Measurements from ENCODE around the gene DPF1.

The DPF1 gene

DNA sequence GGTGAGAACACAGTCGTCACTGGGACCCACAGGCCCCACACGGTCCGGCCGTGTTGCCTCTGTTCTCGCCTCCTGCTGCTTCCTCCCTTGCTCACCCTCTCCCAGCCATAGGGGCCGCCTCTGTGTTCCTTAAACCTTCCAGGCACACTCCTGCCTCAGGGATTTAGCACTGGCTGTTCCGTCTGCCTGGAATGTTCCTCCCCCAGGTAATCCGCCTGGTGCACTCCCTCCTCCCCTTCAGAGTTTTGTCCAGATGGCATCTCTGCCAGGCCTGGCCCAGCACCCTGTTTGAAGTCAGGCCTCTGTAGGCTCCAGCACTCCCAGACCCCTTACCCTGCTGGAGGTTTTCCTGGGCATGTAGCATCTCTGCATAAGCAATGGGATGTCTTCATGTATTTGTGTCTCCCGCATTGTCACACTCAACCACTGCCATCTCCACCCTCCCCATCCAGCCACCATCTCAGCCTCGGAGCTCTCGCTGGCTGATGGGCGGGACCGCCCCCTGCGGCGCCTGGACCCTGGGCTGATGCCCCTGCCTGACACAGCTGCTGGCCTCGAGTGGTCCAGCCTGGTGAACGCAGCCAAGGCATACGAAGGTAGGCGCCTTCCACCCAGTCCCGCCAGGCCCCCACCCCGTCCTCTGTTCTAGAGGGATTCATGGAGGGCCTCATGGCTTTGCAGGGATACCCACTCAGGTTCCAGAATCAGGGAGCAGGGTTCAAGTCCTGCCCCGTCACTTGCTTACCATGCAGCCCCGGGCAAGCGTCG is 25.9 kb downstream of the DPF1 start:
- DNase-seq (ENCODE audit: low spot score), result no peak

GRCh38 chr19:38196948-38197656 is 26.9 kb downstream of the DPF1 start:
- DNase-seq (ENCODE audit: low spot score), result no peak

GRCh38 chr19:38196245-38196837 is 27.7 kb downstream of the DPF1 start:
- no peak for DNase-seq (ENCODE audit: low spot score)

DNA sequence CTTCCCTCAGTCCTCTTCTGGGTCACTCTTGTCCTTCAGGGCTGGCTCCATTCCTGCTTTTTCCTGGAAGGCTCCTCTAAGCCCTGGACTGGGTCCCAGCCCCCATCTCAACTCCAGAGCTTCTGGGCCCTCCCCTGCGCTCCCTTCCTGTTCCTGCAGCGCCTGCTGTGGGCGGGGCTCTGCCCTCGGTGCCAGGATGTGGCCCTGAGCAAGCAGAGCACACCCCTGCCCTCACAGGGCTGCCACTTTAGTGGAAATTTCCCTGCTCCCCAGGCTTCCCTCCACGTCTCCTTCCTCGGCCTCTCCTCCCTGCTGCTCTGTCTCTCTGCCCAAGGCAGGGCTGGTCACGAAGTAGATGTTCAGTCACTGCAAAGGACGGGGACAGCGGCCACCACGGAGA is 28.8 kb downstream of the DPF1 start:
- no peak for DNase-seq (ENCODE audit: low spot score)

GRCh38 chr19:38194061-38194701 is 29.8 kb downstream of the DPF1 start:
- peak; percentile 16 for DNase-seq (ENCODE audit: low spot score)

DNA sequence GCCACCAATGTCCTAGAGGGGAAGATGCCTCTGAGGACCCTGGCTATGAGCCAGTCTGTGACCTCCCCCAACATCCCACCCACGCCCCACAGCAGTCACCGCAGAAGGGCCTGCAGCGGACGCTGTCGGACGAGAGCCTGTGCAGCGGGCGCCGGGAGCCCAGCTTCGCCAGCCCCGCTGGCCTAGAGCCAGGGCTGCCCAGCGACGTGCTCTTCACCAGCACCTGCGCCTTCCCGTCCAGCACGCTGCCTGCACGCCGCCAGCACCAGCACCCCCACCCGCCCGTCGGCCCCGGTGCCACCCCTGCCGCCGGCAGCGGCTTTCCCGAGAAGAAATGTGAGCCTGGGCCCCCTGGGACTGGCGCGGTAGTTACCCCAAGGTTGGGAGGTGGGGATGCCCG is 30.6 kb downstream of the DPF1 start:
- DNase-seq (ENCODE audit: low spot score), result no peak

- DNase-seq (ENCODE audit: low spot score), result no peak
Observed at GRCh38 chr19:38191747-38192146, 32.3 kb downstream of the DPF1 start.

DNA sequence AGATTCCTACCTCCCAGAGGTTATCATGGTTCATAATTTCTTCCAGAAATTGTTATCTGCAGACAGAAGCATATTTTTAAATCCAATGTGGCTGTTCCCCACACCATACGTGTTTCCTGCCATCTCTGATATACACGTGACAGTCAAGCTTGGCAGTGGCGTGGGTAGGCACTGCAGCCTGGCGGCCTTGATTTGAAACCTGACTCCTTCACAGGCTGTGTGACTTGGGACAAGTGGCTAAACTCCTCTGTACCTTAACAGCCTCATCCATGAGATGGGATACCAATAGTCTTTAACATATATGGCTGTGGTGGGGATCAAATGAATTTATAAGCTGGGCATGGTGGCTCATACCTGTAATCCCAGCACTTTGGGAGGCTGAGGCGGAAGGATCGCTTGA is 33.2 kb downstream of the DPF1 start:
- no peak for DNase-seq (ENCODE audit: low spot score)

DNA sequence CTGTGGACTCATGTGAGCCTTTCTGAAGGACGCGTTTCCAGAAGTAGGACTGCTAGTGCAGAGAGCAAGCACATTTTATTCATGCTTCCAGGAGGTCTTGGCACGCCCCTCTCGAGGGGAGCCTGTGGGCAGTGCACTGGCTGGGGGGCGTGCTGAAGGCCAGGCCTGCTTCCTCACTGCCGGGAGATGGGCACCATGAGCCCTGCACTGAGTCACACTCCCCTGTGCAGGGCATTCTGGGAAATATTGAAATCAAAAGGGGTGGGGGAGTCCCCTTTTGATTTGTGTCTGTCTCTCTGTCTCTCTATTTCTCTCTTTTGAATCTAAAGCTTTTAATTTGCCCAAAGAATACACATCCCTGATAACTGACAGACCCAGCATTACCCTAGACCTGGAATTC is 34.0 kb downstream of the DPF1 start:
- DNase-seq (ENCODE audit: low spot score), result peak; percentile 22

GRCh38 chr19:38185562-38185961 is 38.5 kb downstream of the DPF1 start:
- no peak for DNase-seq (ENCODE audit: low spot score)

DNA sequence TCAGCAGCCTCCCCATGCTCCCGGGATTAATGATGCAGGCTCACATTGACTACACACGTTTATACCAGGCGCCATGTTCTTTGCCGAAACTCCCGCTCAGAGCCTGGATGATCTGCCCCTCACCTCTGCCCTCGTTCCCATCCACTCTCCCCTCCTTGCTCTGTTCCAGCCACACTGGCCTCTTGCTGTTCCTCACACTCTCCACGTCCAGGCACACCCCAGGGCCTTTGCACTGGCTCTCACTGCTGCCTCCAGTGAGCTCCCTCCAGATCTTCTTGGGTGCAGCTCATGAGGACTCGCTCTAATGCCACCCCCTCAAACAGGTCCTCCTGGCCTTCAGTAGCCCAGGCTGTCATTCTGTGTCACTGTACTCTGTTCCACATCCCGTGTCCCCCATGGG is 39.2 kb downstream of the DPF1 start:
- DNase-seq (ENCODE audit: low spot score), result no peak

DNA sequence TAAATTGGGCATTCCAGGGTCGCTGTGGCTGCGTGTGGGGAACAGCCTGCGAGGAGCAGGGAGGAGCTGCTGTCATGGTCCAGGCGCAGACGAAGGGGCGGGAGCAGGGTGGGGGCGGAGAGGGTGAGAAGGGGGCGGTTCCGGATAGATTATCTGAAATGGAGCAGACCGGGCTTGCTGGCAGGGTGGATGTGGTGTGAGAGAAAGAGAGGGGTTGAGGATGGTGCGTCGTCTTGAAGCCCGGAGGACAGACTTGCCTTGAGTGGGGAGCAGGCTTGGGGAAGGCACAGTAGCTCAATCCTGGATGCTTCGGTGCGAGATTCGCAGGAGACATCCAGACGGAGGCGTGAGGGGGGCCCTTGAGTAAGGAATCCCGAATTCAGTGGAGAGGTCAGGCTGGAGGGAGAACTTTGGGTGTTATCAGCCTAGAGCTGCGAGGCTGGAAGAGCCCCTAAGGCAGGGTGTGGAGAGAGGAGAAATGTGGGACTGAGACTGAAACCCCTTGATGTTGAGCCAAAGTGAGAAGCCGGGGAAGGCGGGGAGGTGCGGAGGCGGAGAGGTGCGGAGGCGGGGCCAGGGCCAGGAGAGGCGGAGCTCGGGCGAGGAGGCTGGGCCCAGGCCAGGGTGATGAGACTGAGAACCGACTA is 40.6 kb downstream of the DPF1 start:
- DNase-seq (ENCODE audit: low spot score), result no peak

DNA sequence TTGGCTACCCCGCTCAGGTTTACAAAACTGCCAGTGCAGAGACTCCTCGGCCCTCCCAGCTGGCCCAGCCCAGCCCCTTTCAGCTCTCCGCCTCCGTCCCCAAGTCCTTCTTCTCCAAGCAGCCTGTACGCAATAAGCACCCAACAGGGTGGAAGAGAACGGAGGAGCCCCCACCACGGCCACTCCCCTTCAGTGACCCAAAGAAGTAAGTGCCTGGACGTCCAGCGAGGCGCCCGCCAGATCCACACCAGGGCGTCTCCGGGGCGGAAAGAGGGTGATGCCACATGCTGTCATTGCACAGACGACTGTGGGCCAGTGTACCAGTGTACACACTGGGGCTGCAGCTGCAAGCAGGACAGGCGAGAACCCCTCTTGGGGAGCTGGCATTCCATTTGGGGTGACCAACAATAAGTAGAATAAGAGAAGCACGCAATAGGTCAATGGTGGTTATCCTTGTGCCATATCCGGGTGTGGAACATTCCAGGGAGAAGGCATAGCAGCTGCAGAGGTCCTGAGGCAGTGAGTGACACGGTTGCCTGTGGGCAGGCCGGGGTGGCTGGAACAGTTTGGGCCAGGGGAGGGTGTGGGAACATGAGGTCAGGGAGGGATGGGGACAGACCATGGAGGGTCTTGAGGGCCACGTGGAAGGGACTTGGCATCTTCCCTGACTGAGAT is 41.3 kb downstream of the DPF1 start:
- DNase-seq (ENCODE audit: low spot score), result no peak

- no peak for DNase-seq (ENCODE audit: low spot score)
Observed at GRCh38 chr19:38180071-38180470, 44.0 kb downstream of the DPF1 start.

DNA sequence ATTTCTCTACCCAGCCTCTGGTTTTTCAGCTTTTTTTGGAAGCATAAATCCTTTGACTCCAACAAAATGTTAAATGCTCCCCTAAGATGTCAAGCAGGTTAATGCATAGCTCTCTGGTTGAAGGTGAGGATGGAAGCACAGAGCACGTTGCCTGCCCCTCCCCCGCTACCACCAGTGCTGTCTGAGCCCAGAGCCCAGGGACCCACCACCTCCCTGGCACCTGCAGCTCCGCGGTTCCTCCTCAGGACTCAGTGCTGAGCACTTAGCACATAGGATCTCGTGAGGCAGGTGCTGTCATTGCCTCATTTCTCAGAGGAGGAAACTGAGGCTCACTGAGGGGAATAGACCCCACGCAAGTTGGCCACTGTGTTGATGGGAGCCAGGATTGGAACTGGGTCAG is 48.6 kb downstream of the DPF1 start:
- no peak for DNase-seq (ENCODE audit: low spot score)

DNA sequence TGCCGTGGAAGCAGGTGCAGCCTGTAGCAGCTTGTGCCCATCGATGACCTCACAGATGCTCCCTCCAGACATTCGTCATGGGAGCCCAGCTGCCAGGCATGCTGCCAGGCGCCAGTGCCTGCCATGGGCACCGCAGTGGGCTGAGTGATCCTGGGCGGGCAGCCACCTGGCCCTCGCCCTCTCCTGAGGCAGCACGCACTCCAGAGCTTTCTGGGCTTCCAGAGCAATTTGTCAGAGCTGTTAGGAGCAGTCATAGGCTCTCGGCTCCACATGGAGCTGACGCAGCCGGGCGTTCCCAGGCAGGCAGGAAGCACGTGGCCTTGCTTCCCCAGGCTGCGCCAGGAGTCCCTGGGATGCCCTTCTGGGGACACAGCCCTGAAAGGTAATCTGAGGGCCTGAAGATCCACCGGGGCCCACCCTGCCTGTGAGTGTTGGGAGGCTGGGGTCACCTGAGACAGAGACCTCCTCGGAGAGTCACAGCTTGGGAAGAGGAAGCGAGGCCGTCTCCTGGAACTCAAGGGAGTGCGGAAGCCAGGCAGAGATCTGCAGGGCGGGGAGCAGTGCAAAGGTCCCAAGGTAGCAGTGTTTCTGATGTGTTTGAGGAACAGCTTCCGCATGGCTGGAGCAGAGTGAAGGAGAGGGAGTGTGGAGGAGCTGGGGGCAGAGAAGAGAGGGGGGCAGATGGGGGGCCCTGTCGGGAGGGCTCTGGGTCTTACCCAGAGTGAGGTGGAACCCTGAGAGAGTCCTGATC is 50.6 kb downstream of the DPF1 start:
- DNase-seq (ENCODE audit: low spot score), result peak; percentile 49

DNA sequence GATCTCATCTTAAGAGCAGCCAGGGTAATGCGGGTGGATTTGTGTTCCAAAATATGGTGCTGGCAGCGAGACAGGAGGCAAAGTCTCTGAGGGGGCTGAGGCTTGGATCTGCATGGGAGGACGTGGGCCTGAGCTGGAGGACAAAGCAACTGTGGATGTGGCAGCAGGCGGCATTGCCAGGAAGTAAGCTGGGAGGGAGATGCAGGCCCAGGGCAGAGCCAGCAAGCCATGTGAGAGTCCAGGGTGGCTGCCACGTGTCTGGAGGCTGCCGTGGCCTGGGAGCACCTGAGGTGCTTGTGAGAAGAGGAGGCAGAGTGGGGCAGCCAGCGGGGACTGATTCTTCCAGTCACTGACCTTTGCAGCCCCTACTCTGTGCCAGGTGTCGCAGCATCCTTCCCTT is 52.0 kb downstream of the DPF1 start:
- no peak for DNase-seq (ENCODE audit: low spot score)

DNA sequence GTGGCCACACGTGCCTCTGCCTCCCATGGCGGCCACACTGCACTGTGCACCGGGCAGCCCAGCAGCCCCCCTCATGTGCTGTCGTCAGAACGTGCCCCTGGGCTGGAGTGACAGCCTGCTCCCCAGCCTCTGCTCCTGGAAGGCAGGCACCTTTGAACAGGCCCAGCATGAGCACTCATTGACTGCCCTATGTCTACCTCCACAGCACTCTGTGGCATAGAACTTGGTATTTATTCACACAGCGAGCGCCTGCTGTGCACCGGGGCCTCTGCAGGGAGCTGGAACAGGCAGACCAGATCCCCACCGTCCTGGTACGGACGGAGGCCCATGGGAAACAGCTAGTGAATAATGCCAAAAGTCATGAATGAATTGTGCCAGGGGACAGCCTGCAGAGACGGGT is 53.7 kb downstream of the DPF1 start:
- no peak for DNase-seq (ENCODE audit: low spot score)

DNA sequence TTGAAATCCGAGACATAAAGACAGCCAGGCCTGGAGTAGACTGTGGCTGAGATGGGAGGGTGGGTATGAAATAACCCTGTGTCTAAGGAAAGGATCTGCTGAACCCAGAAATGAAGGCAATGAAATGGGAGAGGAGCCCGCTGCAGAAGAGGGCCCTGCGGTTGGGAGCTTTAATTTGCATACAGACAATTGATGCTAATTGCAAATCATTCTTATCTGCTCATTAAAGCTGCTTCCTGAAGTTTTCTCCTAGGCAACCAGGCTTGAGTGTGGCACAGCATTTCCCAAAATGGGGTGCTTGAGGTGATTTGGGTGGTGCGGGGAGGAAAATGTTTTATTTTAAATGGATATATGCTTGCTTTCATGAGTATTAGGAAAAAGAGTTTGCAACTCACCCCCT is 55.4 kb downstream of the DPF1 start:
- no peak for DNase-seq (ENCODE audit: low spot score)

DNA sequence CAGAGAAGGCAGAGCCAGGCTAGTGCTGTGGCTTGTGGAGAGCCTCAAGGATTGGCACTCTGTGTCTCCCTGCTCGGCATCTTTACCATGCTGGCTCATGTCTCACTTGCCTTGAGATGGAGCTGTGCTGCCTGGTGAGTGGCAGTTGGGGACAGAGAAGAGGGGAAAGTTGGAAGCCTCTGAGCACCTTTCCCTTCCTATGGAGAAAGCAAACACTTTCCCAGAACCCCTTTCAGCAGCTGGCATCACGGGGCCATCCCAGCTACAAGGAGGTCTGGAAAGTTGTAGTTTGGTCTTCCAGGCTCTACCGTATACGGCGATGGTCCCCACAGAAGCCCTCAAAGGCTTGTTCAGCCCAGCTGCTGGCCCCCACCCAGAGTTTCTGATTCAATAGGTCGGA is 58.7 kb downstream of the DPF1 start:
- no peak for DNase-seq (ENCODE audit: low spot score)

DNA sequence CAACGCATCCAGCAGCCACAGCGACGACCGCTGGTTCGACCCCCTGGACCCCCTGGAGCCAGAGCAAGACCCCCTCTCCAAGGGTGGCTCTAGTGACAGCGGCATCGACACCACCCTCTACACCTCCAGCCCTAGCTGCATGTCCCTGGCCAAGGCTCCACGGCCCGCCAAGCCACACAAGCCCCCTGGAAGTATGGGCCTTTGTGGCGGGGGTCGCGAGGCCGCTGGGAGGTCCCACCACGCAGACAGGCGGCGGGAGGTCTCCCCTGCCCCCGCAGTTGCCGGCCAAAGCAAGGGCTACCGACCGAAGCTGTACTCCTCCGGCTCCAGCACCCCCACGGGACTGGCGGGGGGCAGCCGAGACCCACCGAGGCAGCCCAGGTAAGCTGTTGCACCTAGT is 59.5 kb downstream of the DPF1 start:
- DNase-seq (ENCODE audit: low spot score), result no peak

Data from kidney tubule cell (primary cell).